ENCODE data around the gene ABITRAM.

DNA sequence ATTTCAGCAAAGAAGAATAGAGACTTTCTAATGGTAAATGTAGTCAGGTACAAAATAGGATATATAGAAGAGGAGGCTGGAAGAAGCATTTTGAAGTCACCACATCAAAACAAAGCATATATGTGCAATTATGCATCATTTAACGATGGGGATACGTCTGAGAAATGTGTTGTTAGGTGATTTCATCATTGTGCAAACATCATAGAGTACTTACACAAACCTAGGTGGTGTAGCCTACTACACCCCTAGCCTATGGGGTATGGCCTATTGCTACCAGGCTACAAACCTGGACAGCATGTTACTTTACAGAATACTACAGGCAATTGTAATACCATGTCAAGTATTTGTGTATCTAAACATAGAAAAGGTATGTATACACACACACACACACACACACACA is 28.7 kb upstream of the ABITRAM start:
- TF ChIP-seq, protein P1, sequence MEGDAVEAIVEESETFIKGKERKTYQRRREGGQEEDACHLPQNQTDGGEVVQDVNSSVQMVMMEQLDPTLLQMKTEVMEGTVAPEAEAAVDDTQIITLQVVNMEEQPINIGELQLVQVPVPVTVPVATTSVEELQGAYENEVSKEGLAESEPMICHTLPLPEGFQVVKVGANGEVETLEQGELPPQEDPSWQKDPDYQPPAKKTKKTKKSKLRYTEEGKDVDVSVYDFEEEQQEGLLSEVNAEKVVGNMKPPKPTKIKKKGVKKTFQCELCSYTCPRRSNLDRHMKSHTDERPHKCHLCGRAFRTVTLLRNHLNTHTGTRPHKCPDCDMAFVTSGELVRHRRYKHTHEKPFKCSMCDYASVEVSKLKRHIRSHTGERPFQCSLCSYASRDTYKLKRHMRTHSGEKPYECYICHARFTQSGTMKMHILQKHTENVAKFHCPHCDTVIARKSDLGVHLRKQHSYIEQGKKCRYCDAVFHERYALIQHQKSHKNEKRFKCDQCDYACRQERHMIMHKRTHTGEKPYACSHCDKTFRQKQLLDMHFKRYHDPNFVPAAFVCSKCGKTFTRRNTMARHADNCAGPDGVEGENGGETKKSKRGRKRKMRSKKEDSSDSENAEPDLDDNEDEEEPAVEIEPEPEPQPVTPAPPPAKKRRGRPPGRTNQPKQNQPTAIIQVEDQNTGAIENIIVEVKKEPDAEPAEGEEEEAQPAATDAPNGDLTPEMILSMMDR (conservative IDR thresholded peaks at IDR 0.05; ENCODE audit: low read length), result no peak
- no peak for TF ChIP-seq EZH2phosphoT487 (IDR thresholded peaks at IDR 0.05; ENCODE audit: borderline replicate concordance)

Measured in Loucy (cell line).